Ammon's horn (tissue), 1 donor: ENCODE results near the gene TRMT2A.
"Not testable (repeated sequence)": the region's sequence is repeated elsewhere in the genome, so short reads cannot be mapped to it uniquely, and the experiment has no call there.

Experiments
- DNase-seq: peaks from one replicate; pipeline ENCODE4 v3.0.0-alpha.2; 2016; ENCODE audit warnings: low spot score

The TRMT2A gene

DNA sequence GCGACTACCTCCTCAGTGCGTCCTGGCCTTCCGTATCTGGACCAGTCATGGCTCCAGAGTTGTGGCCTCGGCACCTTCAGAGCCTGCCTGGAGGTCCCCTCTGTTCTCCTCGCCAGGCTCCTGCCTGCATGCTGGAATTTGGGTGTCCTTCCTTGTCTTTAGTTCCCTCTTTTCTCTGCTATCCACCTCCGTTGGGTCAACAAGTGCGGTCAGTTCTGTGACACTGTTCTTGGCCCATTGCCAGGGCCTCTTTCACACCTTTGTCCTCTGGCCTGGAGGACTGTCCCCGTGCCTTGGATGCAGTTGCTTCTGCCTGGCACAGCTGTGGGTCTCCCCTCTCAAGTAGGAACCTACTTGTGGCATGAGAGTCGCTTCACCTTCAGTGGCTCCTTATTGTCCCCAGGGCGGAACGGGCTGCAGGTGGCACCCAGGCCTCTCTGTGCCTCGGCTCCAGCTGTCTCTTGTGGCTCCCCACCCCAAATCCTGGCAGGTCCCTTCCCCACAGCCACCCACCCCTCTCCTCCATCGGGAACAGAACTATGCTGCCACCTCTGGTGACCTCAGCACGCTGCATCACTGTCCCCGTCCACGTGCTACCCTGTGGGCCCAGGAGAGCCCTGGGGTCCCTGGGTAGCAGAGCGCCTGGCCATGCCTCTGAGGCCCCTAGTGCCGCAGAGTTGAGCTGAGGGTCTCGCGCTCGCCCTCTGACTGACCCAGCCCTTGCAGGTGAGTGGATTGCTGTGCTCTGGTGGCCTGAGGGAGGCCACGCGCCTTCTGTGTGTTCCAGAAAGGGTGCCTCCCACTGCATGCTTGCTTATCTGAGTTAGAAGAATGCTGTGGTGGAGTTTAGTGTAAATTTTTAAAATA is 32.2 kb downstream of the TRMT2A start:
- no peak for DNase-seq

DNA sequence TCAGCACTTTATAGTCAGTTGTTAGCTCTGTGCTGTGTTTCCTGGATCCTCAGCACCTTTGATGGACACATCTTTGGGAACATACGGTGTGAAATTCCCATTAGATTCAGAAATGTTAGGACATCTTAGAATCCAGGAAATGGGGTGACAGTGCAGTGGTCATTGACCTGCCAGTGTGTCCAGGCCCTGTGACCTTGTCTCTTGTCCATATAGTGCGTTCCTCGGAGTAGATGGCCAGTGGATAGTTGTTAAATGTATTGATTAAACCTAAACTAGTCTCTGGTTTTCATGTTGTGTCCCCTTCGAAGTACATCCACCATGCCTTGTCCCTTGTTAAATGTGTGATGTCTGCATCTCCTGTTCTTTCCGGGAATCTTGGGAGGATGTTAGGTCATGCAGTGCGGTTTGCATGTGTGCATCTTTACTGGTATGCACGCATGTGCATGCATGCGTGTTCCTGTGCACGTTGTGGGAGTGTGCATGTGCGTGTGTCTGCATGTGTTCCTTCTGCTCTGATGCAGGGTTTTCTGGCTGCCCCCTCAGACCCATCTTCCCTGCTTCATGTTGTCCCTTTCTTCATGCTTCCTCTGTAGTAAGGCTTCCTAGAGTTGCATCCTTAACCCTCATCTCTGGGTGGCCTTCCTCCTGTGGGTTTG is 33.0 kb downstream of the TRMT2A start:
- no peak for DNase-seq

DNA sequence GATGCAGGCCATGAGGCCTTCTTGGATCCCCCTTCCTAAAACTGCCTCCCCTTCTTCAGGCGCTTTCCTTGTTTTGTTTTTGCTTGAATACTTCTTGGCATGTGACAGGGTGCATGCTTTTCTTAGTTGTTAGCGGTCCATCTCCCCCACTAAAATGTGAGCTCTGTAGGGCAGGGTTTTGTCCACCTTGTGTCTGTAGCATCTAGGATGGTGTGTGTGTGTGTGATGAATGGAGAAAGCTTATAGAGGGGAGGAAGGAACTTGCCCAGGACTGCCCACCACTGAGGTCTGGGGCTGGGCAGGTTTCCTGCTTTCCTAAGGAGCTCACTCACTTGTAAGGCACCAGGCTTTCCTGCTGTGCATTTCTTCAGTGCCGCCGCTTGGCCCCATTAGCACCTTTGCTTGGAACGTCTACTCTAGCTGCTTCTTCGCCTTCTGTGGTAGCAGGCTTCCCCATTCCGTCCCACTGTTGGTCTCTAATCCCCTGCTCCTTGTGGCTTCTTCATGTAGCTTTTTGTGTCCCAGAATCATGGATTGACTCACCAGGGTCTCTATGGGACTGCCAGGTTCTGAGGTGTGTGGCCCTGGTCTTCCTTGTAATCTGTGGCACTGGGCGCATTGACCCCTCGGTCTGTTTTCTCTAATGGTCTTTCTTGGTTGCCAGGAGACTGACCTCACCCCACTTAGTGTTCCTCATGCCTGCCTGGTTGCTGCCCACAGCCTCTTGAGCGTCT is 33.7 kb downstream of the TRMT2A start:
- DNase-seq: no peak

DNA sequence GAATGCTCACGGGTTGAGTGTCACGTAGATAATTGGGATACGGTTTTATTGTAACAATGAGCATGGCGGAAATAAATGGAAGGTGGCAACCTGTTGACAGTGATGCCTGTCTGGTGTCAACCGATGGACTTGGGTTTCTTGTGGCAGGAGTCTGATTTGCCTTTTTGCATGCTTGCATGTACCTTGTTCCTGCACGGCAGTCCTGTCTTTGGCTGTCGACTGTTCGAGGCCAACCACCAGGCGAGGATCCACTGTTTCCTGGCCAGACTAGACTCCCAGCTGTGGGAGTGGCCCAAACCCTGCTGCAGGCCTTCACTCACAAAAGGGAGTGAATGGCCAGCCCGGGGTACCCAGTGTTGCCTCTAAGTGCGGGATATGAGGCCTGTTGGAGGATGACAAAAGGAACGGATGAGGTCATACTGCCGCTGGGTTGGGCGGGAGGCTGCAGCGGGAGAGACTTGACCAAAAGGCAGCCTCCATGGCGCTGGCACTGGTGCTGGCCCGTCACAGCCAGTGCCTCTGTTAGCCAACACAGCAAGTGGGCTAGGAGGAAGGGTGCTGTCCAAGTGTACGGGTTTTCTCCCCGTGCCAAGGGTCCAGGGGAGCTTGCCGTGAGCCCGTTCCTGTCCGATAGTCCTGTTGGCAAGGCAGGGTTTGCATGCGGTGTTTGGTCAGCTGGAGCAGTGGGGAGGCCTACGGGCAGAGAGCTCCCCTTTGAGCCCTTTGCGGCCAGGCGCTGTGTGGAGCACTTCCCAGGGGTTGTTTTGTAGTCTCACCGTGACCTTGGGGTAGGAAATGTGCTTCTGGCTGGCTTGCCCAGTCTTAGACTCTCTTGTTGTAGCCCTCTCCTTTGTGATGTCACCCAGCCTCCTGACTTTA is 36.0 kb downstream of the TRMT2A start:
- DNase-seq: no peak

DNA sequence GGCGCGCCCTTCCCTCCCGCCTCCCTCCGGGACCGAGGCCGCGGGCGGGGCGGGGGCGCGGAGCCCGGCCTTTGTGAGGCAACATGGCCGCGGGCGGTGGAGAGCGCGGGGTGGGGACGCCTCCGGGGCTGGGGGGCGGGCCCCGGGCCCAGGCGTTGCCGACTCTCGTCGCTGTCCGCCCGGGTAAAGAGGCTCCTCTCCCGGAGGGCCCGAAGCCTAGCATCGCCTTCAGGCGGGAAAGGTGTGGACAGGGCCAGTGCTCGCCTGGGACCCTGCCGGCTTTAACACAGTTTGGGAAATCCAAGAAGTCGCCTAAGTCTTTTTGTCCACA is 36.6 kb downstream of the TRMT2A start:
- peak; percentile 38 for DNase-seq

DNA sequence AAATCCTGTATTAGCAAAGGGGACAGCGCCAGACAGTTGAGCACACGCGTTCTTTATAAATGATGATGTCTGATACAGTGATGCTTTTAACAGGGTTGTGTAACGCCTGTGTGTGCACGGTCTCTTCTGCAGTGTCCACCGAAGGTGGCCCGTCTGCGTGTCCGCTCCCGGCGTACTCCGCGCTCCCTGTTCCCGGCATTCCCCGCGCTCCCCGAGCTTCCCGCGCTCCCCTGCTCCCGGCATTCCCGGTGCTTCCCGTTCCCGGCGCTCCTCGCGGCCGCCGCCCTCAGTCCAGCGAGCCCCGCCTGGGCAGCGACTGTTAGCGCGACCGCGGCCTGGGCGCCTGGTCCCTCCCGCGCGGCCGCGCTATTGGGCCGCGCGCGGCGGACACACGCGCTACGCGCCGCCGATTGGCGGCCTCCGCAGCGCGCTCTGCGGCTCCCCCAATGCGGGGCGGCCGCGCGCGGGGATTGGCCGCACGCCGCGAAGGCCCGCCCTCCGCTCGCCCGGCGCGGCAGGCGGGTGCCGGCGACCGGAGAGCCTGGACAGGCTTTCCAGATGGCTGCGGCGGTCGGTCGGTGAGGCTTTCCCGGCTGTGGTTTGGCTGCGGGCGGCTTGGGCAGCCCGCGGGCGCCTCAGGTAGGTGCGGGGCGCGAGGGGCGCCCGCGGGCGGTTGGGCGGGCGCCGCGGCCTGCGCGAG is 37.1 kb downstream of the TRMT2A start, which contains the start of gene DGCR8:
TSS of gene DGCR8 (plus strand) at position 497 of the 700 bp plus-strand sequence. CDS start 5,723 bp downstream, outside the sequence.
- DNase-seq: peak; percentile 95

DNA sequence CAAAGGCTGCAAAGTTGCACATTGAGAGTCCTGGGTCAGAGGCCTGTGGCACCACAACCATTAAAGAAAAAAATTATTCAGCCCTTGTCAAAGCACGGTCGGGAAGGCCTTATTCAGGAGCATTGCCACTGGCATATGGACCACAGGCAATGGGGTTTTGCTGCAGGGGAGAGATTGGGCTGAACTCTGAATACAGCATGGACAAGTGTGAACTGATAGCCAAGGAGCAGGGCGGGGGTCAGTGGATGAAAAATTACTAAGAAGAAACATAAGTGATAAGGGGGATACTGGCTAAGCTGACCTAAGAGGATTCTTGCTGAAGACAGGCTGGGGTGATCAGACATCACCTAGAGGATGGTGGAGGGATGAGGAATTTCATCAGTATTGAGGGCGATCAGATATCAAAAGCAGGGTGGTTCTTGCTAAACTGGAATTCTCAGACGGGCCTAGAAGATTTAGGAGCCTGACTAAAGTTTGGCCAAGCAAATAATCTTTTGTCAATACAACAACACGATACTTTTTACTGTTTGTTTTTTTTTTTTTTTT is 40.3 kb downstream of the TRMT2A start:
- DNase-seq: no peak

DNA sequence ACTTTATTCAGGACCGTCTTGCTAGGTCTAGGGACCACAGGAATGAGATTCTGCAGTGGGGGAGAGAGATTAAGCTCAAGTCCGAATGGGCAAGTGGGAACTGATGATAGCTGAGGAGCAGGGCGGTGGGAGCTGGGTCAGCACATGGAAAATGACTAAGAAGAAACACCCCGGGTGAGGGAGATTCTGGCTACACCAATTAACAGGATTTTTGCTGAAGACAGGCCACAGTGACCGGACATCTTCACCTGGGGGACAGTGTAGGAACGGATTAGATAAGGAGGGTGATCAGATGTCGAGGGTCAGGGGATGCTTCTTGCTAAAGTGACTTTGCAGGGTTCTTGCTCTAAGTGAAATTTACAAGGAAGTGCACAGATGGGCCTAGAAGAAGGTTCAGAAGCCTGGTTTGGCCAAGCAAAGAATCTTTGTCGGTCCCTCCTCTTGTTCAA is 45.5 kb downstream of the TRMT2A start:
- no peak for DNase-seq

DNA sequence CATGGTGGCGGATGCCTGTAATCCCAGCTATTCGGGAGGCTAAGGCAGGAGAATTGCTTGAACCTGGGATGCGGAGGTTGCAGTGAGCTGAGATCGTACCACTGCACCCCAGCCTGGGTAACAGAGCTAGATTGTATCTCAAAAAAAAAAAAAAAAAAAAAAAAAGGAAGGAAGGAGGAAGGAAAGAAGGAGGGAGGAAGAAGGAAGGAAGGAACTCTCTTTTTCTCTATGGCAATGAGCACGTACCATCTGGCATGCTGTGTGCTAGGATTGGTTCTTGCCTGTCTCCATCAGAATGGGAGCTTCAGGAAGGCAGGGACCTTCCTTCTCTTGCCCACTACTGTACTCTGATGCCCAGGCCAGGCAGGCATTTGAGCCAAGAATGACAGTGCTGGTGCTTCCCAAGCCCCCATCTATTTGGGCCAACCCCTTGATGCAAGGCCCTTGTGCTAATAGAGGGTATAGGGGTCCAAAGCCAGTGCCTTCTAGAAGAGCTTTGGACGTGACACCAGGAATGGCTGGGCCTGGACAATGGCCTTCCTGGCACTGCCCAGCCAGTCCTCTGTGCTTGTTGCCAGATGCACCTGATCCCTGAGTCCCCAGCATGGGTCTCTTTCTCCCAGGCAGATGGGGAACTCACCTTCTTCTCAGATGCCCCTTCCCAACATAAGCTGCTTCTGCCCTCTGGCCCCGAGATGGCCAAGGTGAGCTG is 47.5 kb downstream of the TRMT2A start:
- no peak for DNase-seq

DNA sequence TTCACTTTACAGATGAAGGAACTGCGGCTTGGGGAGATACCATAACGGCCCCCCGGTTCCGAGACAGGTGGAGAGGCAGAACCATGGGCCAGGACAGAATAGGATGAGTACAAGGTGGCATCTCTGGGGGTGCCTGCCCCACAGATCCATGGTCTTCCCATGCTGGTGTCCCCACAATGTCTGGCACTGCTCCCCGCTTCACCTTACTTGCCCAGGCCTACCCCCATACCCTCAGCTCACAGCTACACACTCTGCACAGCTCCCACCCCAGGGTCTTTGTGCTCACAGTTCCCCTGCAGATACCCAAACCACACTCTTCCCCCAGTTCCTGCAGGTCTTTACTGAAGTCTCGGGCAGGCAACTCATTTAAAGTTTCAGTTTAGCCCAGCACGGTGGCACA is 48.4 kb downstream of the TRMT2A start:
- DNase-seq: no peak

DNA sequence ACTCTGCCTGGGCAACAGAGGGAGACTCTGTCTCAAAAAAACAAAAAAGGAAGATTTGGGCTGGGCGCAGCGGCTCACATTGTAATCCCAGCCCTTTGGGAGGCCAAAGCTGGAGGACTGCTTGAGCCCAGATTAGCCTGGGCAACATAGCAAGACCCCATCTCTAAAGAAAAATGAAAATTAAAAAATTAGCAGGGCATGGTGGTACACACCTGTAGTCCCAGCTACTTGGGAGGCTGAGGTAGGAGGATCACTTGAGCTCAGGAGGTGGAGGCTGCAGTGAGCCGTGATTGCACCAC is 49.7 kb downstream of the TRMT2A start:
- not testable (repeated sequence) for DNase-seq

DNA sequence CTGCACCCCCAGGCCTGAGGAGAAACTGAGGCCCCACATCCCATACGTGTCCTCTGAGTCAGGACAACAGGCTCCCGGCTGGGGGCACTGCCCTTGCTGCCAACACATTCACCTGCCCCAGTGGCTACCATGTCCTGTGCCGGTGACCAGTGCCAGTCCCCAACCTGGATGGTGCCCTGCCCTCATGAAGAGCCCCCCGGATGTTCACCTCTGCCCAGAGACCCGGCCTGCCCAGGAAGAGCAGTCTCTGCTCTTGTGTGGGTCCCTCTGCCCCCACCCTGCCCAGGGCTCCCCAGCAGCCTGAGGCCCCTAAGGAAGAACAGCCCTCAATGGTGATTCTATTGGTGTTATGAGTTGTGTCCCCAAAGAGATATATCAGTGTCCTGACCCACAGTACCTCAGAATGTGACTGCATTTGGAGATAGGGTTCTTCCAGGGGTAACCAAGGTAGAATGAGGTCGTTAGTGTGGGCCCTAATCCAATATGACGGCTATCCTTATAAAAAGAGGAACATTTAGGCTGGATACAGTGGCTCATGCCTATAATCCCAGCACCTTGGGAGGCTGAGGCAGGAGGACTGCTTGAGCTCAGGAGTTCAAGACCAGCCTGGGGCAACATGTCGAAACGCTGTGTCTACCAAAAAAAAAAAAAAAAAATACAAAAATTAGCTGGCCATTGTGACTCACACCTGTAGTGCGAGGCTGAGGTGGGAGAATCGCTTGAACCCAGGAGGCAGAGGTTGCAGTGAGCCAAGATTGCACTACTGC is 50.2 kb downstream of the TRMT2A start:
- no peak for DNase-seq

DNA sequence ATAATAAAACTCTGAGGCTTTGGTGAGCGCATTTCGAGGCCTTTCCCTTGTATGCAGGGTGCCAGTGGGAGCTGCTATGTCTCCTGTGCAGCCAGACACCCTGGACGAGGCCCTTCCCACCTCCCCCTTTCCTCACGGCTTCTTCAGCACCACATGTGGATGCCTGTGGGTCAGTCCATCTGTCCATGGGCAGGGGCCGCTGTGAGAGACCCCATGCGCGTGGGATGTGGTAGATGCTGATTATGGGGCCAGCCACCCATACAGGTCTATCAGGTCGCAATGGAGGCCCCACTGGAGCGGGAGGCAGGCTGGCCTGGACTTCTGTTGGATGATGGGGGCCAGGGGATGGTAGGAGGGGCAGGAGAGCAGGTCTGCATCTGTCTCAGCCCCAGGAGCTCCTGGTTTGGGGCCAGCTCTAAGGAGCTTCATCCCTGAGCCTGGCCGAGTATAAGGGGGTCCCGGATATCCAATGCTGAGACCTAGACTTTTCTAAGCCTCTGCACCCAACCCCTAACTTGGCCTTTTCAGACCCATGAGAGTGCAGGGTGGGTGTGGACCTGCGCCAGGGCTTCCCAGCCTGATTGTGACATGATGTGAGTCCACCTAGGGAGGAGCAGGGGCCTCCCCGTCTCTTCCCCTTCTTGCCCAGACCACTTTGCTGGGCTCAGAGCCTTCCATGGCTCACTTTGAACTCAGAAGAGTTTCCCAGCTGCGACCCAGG is 51.0 kb downstream of the TRMT2A start:
- no peak for DNase-seq

DNA sequence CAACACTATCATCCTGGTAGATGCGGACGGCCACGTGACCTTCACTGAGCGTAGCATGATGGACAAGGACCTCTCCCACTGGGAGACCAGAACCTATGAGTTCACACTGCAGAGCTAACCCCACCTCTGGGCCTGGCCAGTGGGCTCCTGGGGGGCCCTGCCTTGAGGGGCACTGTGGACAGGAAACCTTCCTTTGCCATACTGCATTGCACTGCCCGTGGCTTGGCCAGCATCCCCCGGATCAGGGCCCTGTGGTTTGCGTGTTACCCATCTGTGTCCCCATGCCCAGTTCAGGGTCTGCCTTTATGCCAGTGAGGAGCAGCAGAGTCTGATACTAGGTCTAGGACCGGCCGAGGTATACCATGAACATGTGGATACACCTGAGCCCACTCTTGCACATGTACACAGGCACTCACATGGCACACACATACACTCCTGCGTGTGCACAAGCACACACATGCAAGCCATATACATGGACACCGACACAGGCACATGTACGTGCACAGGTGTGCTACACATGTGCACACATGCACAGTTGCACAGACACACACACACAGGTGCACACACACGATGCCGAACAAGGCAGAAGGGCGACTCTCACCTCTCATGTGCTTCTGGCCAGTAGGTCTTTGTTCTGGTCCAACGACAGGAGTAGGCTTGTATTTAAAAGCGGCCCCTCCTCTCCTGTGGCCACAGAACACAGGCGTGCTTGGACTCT is 52.3 kb downstream of the TRMT2A start:
- DNase-seq: no peak

DNA sequence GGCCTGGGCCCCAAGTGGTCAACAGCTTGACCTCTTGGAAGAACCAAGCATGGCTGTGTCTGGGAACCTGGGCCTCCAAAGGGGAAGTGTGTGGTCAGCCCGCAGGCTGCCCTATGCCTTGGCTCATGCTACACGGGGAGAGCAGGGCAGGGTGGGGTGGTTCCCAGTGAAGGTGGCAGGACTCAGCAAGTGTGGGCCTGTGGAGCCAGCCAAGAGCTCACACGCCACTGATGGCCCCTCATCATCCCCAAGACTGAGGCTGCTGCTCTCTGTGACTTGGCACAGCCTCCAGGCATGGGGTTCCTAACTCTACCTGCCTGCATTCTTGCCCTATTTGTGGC is 52.9 kb downstream of the TRMT2A start:
- no peak for DNase-seq

DNA sequence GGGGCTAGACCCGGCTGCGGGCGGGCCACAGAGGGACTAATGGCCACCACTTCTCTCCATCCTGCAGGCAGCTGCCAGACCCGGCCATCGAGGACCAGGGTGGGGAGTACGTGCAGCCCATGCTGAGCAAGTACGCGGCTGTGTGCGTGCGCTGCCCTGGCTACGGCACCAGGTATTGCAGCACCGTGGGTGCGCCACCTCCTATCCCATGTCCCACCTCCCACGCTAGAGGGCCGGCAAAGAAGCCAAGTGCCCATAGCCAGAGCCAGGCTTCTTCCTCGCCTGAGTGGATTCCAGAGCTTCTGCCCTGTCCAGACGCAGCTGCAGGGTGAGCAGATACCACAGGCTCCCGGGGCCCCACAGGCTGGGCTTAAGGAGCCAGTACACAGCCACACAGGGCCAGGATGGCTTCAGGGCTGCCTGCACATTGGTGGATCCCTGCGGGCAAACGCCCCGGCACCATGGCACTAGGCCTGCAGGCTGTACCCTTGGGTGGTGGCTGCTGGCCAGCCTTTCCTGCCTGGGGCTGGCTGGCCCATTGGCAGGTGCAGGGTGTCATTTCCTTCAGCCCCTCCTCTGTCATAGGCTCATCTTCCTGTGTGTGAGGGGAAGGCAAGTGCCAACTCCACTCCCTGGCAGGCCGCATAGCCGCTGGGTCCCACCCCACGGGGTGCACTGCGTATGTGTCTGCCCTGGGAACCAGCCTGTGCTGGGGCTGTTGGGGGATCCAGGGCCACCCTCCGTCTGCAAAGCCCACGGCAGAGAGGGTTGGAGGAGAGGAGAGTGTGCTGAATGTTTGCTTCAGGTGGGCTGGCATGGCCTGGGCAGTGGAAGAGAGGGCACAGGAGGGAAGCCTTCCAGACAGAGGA is 53.5 kb downstream of the TRMT2A start:
- DNase-seq: no peak

DNA sequence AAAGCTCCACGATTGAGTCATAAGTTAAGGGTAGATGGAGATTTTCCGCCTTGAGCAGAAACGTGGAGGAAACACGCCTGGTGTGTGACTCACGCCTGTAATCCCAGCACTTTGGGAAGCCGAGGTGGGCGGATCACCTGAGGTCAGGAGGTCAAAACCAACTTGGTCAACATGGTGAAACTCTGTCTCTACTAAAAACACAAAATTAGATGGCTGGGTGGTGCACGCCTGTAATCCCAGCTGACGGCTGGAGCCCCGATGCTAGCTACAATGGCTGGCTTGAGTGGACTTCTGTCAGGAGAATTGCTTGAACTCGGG is 54.3 kb downstream of the TRMT2A start:
- no peak for DNase-seq
